Upper lobe of left lung (tissue), 4 donors: Measurements from ENCODE around the gene KRT3.

Experiments used
- POLR2A ChIP-seq, 4 donors: fragments of 450-650 bp; IDR thresholded peaks; one replicate each; pipeline ENCODE4 v1.5.1; 2016 to 2017; ENCODE audit warnings: antibody characterized with exemption in 4 of 4, mild to moderate bottlenecking in 2 of 4
- POLR2AphosphoS5 ChIP-seq, 2 donors: sonication (generic); formaldehyde crosslinking; IDR thresholded peaks; one replicate each; pipeline ENCODE4 v1.5.1; 2017; ENCODE audit warnings: antibody characterized with exemption in 2 of 2
- TF ChIP-seq, protein P1 (sequence below), 6 experiments: fragments of 450-650 bp in 4 of 6; fragments of 200-600 bp in 2 of 6; sonication (generic) in 2 of 6; IDR thresholded peaks; one replicate each; pipeline ENCODE4 v1.5.1; 2016 to 2019; ENCODE audit warnings: antibody characterized with exemption in 6 of 6

DNA sequence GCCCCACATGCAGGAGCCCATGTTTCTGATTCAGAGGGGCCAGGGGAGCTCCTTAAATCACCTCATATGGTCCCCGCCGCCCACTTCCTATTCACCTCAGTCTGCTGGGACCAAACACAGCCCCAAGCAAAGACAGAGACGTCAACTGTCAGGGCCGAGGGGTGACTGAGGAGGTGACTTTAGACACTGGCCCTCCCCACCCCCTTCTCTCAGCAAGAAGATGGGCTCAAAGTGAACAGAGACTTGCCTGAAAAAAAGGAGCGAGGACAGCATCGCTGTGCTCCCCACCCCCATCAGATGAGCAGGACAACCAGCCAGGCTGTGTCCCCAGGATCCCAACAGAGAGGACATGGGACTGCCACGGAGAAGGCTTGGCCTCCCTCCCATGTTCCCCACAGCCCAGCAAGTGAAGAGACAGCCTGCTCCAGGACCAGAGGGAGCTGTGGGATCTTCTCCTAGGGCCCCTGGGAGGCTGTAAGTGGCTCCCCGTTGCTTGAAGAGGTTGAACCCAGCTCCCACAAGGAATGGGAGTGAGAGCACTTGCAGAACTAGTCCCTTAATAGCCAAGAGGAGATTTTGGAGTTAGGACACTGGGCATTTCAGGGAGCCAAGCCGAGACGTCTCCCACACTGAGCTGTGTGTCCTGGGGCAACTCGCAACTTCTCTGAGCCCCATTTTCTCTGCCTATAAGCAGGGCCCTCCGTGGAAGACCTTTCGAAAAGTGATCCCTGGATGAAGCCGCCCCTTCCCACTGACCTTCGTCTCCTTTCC, 39.5 kb upstream of the KRT3 start:
- TF ChIP-seq, protein P1, sequence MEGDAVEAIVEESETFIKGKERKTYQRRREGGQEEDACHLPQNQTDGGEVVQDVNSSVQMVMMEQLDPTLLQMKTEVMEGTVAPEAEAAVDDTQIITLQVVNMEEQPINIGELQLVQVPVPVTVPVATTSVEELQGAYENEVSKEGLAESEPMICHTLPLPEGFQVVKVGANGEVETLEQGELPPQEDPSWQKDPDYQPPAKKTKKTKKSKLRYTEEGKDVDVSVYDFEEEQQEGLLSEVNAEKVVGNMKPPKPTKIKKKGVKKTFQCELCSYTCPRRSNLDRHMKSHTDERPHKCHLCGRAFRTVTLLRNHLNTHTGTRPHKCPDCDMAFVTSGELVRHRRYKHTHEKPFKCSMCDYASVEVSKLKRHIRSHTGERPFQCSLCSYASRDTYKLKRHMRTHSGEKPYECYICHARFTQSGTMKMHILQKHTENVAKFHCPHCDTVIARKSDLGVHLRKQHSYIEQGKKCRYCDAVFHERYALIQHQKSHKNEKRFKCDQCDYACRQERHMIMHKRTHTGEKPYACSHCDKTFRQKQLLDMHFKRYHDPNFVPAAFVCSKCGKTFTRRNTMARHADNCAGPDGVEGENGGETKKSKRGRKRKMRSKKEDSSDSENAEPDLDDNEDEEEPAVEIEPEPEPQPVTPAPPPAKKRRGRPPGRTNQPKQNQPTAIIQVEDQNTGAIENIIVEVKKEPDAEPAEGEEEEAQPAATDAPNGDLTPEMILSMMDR (IDR thresholded peaks at IDR 0.05), result no peak
- TF ChIP-seq POLR2AphosphoS5 (IDR thresholded peaks at IDR 0.05) (no peak), POLR2A (IDR thresholded peaks at IDR 0.05) (no peak)
